ENCODE data around the gene MKS1. TPM values are rescaled to one million over a fixed set of nuclear protein-coding genes. Genes with fewer than 3 reads are reported as not detected.

Gene MKS1
- polyA plus RNA-seq, 1 donor from 2014 or later, result 32.9 TPM

GRCh38 chr17:58248955-58249269, 29.9 kb upstream of the MKS1 start:
- Histone ChIP-seq H3K9ac (ENCODE audit: low read length) (peak overlapping the region; percentile 76), H3K9me2 (ENCODE audit: insufficient read depth, low read length) (no peaks in the 10 kb centered on the region), H2AFZ (ENCODE audit: low read depth, low read length) (peak overlapping the region; percentile 83), H3K9me3 (ENCODE audit: low read length) (no peaks in the 10 kb centered on the region), H3K27me3 (ENCODE audit: insufficient read depth, low read depth, low read length) (peaks cover 31% of the 10 kb centered on the region), H3K27ac (ENCODE audit: low read length) (no peak overlapping the region), H3K4me2 (ENCODE audit: low read length) (peak overlapping the region; percentile 59), H3K79me2 (replicated peaks; ENCODE audit: insufficient read depth, low read length) (no peaks in the 10 kb centered on the region), H3K4me3 (ENCODE audit: low read length) (peak overlapping the region; percentile 84), H4K20me1 (ENCODE audit: insufficient read depth) (no peaks in the 10 kb centered on the region), H3K36me3 (ENCODE audit: insufficient read depth, low read length) (no peaks in the 10 kb centered on the region), H3F3A (ENCODE audit: insufficient read depth, low read length, poor library complexity, severe bottlenecking) (no peaks in the 10 kb centered on the region)
- no peak for TF ChIP-seq POLR2AphosphoS5 (IDR thresholded peaks at IDR 0.05)
- no peak for TF ChIP-seq RAD21 (conservative IDR thresholded peaks at IDR 0.05)
- no peak for TF ChIP-seq MXI1 (conservative IDR thresholded peaks at IDR 0.05; ENCODE audit: poor library complexity, severe bottlenecking)
- TF ChIP-seq REST (IDR thresholded peaks at IDR 0.05; ENCODE audit: borderline replicate concordance), result no peak
- no peak for TF ChIP-seq EP300 (conservative IDR thresholded peaks at IDR 0.05; ENCODE audit: poor library complexity, severe bottlenecking)
- no peak for TF ChIP-seq TAF1 (IDR thresholded peaks at IDR 0.05; ENCODE audit: low read depth)
- no peak for TF ChIP-seq CTCF (IDR thresholded peaks at IDR 0.05; ENCODE audit: poor library complexity, severe bottlenecking)
- no peak for TF ChIP-seq EZH2 (IDR thresholded peaks at IDR 0.05; ENCODE audit: borderline replicate concordance, insufficient read depth, low read length, poor library complexity, severe bottlenecking)
- no peak for TF ChIP-seq SMC3 (conservative IDR thresholded peaks at IDR 0.05; ENCODE audit: poor library complexity)

- Histone ChIP-seq H3K9me2 (ENCODE audit: insufficient read depth, low read length) (no peaks in the 10 kb centered on the region), H3K4me2 (ENCODE audit: low read length) (no peak overlapping the region), H4K20me1 (ENCODE audit: insufficient read depth) (no peaks in the 10 kb centered on the region), H3K9ac (ENCODE audit: low read length) (no peak overlapping the region), H3K27ac (ENCODE audit: low read length) (no peak overlapping the region), H2AFZ (ENCODE audit: low read depth, low read length) (no peak overlapping the region), H3K27me3 (ENCODE audit: insufficient read depth, low read depth, low read length) (peaks cover 31% of the 10 kb centered on the region), H3K36me3 (ENCODE audit: insufficient read depth, low read length) (no peaks in the 10 kb centered on the region), H3K79me2 (replicated peaks; ENCODE audit: insufficient read depth, low read length) (no peaks in the 10 kb centered on the region), H3K4me3 (ENCODE audit: low read length) (no peak overlapping the region), H3K9me3 (ENCODE audit: low read length) (no peaks in the 10 kb centered on the region), H3F3A (ENCODE audit: insufficient read depth, low read length, poor library complexity, severe bottlenecking) (no peaks in the 10 kb centered on the region)
- TF ChIP-seq EZH2 (IDR thresholded peaks at IDR 0.05; ENCODE audit: borderline replicate concordance, insufficient read depth, low read length, poor library complexity, severe bottlenecking) (no peak), CTCF (IDR thresholded peaks at IDR 0.05; ENCODE audit: poor library complexity, severe bottlenecking) (no peak), SMC3 (conservative IDR thresholded peaks at IDR 0.05; ENCODE audit: poor library complexity) (no peak), TAF1 (IDR thresholded peaks at IDR 0.05; ENCODE audit: low read depth) (no peak), RAD21 (conservative IDR thresholded peaks at IDR 0.05) (no peak), EP300 (conservative IDR thresholded peaks at IDR 0.05; ENCODE audit: poor library complexity, severe bottlenecking) (no peak), MXI1 (conservative IDR thresholded peaks at IDR 0.05; ENCODE audit: poor library complexity, severe bottlenecking) (no peak), POLR2AphosphoS5 (IDR thresholded peaks at IDR 0.05) (no peak)
These were observed 28.7 kb upstream of the MKS1 start for GRCh38 chr17:58247511-58248363.
